Neural cell (in vitro differentiated cells): ENCODE measurements around the gene GALNT10. TPM values are rescaled to one million over a fixed set of nuclear protein-coding genes. Genes with fewer than 3 reads are reported as not detected.

Experiments
- H2AFZ ChIP-seq: fragments of 200-600, 300-800 bp; sonication (generic), shearing (Covaris generic); 2 replicates; pipeline ENCODE4 v1.6.0; 2014; ENCODE audit warnings: low read depth, mild to moderate bottlenecking, antibody characterized with exemption, low read length, moderate library complexity
- H3F3A ChIP-seq: fragments of 200-600 bp; shearing (Covaris generic); 2 replicates; pipeline ENCODE4 v1.6.1; 2016; ENCODE audit warnings: mild to moderate bottlenecking, moderate library complexity, mixed read lengths, antibody characterized with exemption, low read length; ENCODE audit not compliant: insufficient read depth, poor library complexity, severe bottlenecking
- H3K27ac ChIP-seq: fragments of 200-600, 300-800 bp; sonication (generic), shearing (Covaris generic); 2 replicates; pipeline ENCODE4 v1.5.1; 2014; ENCODE audit warnings: mild to moderate bottlenecking, low read length, moderate library complexity
- H3K27me3 ChIP-seq: fragments of 300-800, 200-600 bp; sonication (generic), shearing (Covaris generic); 2 replicates; pipeline ENCODE4 v1.6.0; 2014; ENCODE audit warnings: mild to moderate bottlenecking, low read depth, low read length, moderate library complexity; ENCODE audit not compliant: insufficient read depth
- H3K36me3 ChIP-seq: fragments of 300-800, 200-600 bp; sonication (generic), shearing (Covaris generic); 2 replicates; pipeline ENCODE4 v1.5.1; 2014; ENCODE audit warnings: mild to moderate bottlenecking, antibody characterized with exemption, low read length, moderate library complexity; ENCODE audit not compliant: insufficient read depth
- H3K4me2 ChIP-seq: fragments of 300-800, 200-600 bp; sonication (generic), shearing (Covaris generic); 2 replicates; pipeline ENCODE4 v1.6.0; 2014; ENCODE audit warnings: mild to moderate bottlenecking, low read length
- H3K4me3 ChIP-seq: fragments of 300-800, 200-600 bp; sonication (generic), shearing (Covaris generic); 2 replicates; pipeline ENCODE4 v1.5.1; 2014; ENCODE audit warnings: mild to moderate bottlenecking, low read length, moderate library complexity
- H3K79me2 ChIP-seq: fragments of 200-600 bp; shearing (Covaris generic); replicated peaks from 2 replicates; pipeline ENCODE4 v1.6.0; 2014; ENCODE audit warnings: mild to moderate bottlenecking, low read length, moderate library complexity; ENCODE audit not compliant: insufficient read depth
- H3K9ac ChIP-seq: fragments of 300-800, 200-600 bp; sonication (generic), shearing (Covaris generic); 2 replicates; pipeline ENCODE4 v1.6.1; 2016; ENCODE audit warnings: mild to moderate bottlenecking, low read length, mixed read lengths
- H3K9me2 ChIP-seq: fragments of 200-600 bp; shearing (Covaris generic); 2 replicates; pipeline ENCODE4 v1.6.1; 2016; ENCODE audit warnings: mild to moderate bottlenecking, low read length, mixed read lengths; ENCODE audit not compliant: insufficient read depth
- H3K9me3 ChIP-seq: fragments of 200-600, 300-800 bp; sonication (generic), shearing (Covaris generic); 2 replicates; pipeline ENCODE4 v1.6.1; 2016; ENCODE audit warnings: mild to moderate bottlenecking, mixed run types, low read length, moderate library complexity, mixed read lengths
- H4K20me1 ChIP-seq: fragments of 200-600 bp; shearing (Covaris generic); 2 replicates; pipeline ENCODE4 v1.6.1; 2016; ENCODE audit warnings: mild to moderate bottlenecking, mixed run types; ENCODE audit not compliant: insufficient read depth
- CTCF ChIP-seq: fragments of 450-650 bp; IDR thresholded peaks from 2 replicates; pipeline ENCODE4 v1.5.1; 2014; ENCODE audit warnings: antibody characterized with exemption, mild to moderate bottlenecking, moderate library complexity; ENCODE audit not compliant: poor library complexity, severe bottlenecking
- EP300 ChIP-seq: fragments of 450-650 bp; conservative IDR thresholded peaks from 2 replicates; pipeline ENCODE4 v1.6.1; 2014; ENCODE audit warnings: antibody characterized with exemption, mild to moderate bottlenecking, moderate library complexity; ENCODE audit not compliant: poor library complexity, severe bottlenecking
- EZH2 ChIP-seq: fragments of 200-600, 300-800 bp; shearing (Covaris generic), sonication (generic); IDR thresholded peaks from 2 replicates; pipeline ENCODE4 v1.6.1; 2014; ENCODE audit warnings: antibody characterized with exemption, low read length, borderline replicate concordance, mild to moderate bottlenecking; ENCODE audit not compliant: insufficient read depth, poor library complexity, severe bottlenecking
- MXI1 ChIP-seq: fragments of 450-650 bp; conservative IDR thresholded peaks from 2 replicates; pipeline ENCODE4 v1.6.1; 2014; ENCODE audit warnings: antibody characterized with exemption, mild to moderate bottlenecking; ENCODE audit not compliant: poor library complexity, severe bottlenecking
- POLR2AphosphoS5 ChIP-seq: IDR thresholded peaks from 2 replicates; pipeline ENCODE4 v1.6.1; 2012
- RAD21 ChIP-seq: fragments of 450-650 bp; conservative IDR thresholded peaks from 2 replicates; pipeline ENCODE4 v1.6.1; 2014; ENCODE audit warnings: antibody characterized with exemption, mild to moderate bottlenecking, moderate library complexity
- REST ChIP-seq: IDR thresholded peaks from 2 replicates; pipeline ENCODE4 v1.6.1; 2012; ENCODE audit warnings: borderline replicate concordance
- SMC3 ChIP-seq: fragments of 450-650 bp; conservative IDR thresholded peaks from 2 replicates; pipeline ENCODE4 v1.6.1; 2014; ENCODE audit warnings: antibody characterized with exemption, mild to moderate bottlenecking, moderate library complexity; ENCODE audit not compliant: poor library complexity
- TAF1 ChIP-seq: IDR thresholded peaks from 2 replicates; pipeline ENCODE4 v1.6.1; 2012; ENCODE audit warnings: low read depth
- polyA plus RNA-seq: library from polyadenylated mRNA; depleted of rRNA; stranded (reverse); fragments of >200 nt; gene quantifications from 2 replicates; pipeline ENCODE4 v1.2.3, GENCODE V29; 2014

The GALNT10 gene
- polyA plus RNA-seq, 1 donor from 2014 or later: 3.1 TPM

- Histone ChIP-seq H2AFZ (no peak overlapping the region), H4K20me1 (no peaks in the 10 kb centered on the region), H3K9me3 (no peaks in the 10 kb centered on the region), H3K27ac (no peak overlapping the region), H3K9me2 (no peaks in the 10 kb centered on the region), H3K36me3 (no peaks in the 10 kb centered on the region), H3K4me2 (no peak overlapping the region), H3K27me3 (no peaks in the 10 kb centered on the region), H3K4me3 (no peak overlapping the region), H3K9ac (no peak overlapping the region), H3F3A (no peaks in the 10 kb centered on the region), H3K79me2 (no peaks in the 10 kb centered on the region)
- TF ChIP-seq RAD21 (no peak), CTCF (no peak), REST (no peak), EP300 (no peak), EZH2 (no peak), SMC3 (no peak), TAF1 (no peak), POLR2AphosphoS5 (no peak), MXI1 (no peak)
These were observed 71.8 kb downstream of the GALNT10 start for GRCh38 chr5:154262342-154262741.

- no peak overlapping the region for H3K4me2 ChIP-seq
- TF ChIP-seq EP300: no peak
- TF ChIP-seq TAF1: no peak
- no peak for TF ChIP-seq CTCF
- no peak for TF ChIP-seq SMC3
- no peak for TF ChIP-seq REST
- no peak for TF ChIP-seq EZH2
- TF ChIP-seq RAD21: no peak
- TF ChIP-seq POLR2AphosphoS5: no peak
- no peak for TF ChIP-seq MXI1
- H3K36me3 ChIP-seq: no peaks in the 10 kb centered on the region
- no peaks in the 10 kb centered on the region for H4K20me1 ChIP-seq
- H3K4me3 ChIP-seq: no peak overlapping the region
- H3K27ac ChIP-seq: no peak overlapping the region
- no peaks in the 10 kb centered on the region for H3K27me3 ChIP-seq
- no peaks in the 10 kb centered on the region for H3K9me2 ChIP-seq
- H3K79me2 ChIP-seq: no peaks in the 10 kb centered on the region
- no peak overlapping the region for H3K9ac ChIP-seq
- H2AFZ ChIP-seq: no peak overlapping the region
- no peaks in the 10 kb centered on the region for H3F3A ChIP-seq
- no peaks in the 10 kb centered on the region for H3K9me3 ChIP-seq
These were observed 74.1 kb downstream of the GALNT10 start for GRCh38 chr5:154264549-154265196.
